Measurements from ENCODE around the gene DLX2.

Gene DLX2

DNA sequence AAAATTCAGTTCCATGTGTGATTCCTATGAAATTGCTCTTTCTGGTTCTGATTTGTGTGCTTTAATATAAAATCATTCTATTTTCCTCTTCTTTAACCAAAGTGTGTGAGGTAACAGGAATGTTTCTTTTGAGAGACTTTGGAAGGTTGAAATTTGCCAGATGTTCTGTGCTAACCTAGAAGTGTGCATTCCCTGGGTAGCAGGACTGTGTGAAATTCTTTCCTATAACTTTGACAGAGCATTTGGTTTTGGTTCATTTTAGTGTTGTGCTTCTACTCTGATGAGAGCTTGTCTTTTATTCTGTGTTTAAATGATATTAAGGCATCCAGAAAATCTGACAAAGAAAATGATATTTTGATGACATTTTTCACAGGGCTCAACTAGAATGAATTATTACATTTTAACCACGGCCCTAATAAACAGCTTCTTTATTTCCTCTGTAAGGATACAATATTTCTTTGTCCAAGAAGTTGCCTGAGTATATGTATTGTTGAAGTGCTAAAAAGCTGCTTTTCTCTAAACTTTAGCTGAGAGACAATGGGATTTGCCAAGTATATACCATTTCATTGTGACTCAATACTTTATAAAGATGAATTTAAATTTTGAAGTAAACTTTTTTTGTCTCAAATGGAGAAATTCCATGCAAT, 52.1 kb downstream of the DLX2 start:
- H3K4me1 ChIP-seq: no peaks in the 10 kb centered on the region

GRCh38 chr2:172049567-172050120, 53.1 kb downstream of the DLX2 start:
- no peak for TF ChIP-seq CTCF (IDR thresholded peaks at IDR 0.05; ENCODE audit: low read depth, low read length)
- Histone ChIP-seq H3K27me3 (no peaks in the 10 kb centered on the region), H3K36me3 (no peaks in the 10 kb centered on the region), H3K4me1 (no peaks in the 10 kb centered on the region), H3K9me3 (no peaks in the 10 kb centered on the region), H3K4me3 (ENCODE audit: low read depth, low read length) (no peak overlapping the region)
- DNase-seq: no peak

More for the DNA sequence above, 52.1 kb downstream of the DLX2 start:
- Histone ChIP-seq H3K27me3 (no peaks in the 10 kb centered on the region), H3K4me3 (ENCODE audit: low read depth, low read length) (no peak overlapping the region), H3K9me3 (no peaks in the 10 kb centered on the region), H3K36me3 (no peaks in the 10 kb centered on the region)
- DNase-seq: no peak
- TF ChIP-seq CTCF (IDR thresholded peaks at IDR 0.05; ENCODE audit: low read depth, low read length): no peak
